ENCODE data around the gene DEGS2. TPM values are rescaled to one million over a fixed set of nuclear protein-coding genes. Genes with fewer than 3 reads are reported as not detected.
"Not testable (repeated sequence)": the region's sequence is repeated elsewhere in the genome, so short reads cannot be mapped to it uniquely, and the experiment has no call there.

Gene DEGS2
- total RNA-seq, 1 experiment from 2014 or later: not detected

- Histone ChIP-seq H3K9me3 (ENCODE audit: low read depth, low read length, poor library complexity, severe bottlenecking) (no peaks in the 10 kb centered on the region), H3K27me3 (replicated peaks; ENCODE audit: insufficient read depth, low read depth, low read length, poor library complexity) (no peaks in the 10 kb centered on the region), H3K4me3 (ENCODE audit: low read depth, low read length, poor library complexity, severe bottlenecking) (no peak overlapping the region), H3K27ac (ENCODE audit: low read depth, low read length, poor library complexity, severe bottlenecking) (no peak overlapping the region), H3K36me3 (ENCODE audit: insufficient read depth, low read length, poor library complexity, severe bottlenecking) (no peaks in the 10 kb centered on the region), H3K4me1 (ENCODE audit: insufficient read depth, low read length, poor library complexity, severe bottlenecking) (peaks cover 6% of the 10 kb centered on the region)
- no TSS peak for BruUV-seq (replicated peaks)
- TF ChIP-seq EZH2 (IDR thresholded peaks at IDR 0.05; ENCODE audit: borderline replicate concordance, low read depth, low read length, poor library complexity, severe bottlenecking): no peak
- TF ChIP-seq CTCF (conservative IDR thresholded peaks at IDR 0.05; ENCODE audit: low read depth, low read length): no peak
- intact Hi-C loops (cut with micrococcal nuclease; ENCODE audit: unreplicated experiment): no loop called here
- ChIA-PET POLR2A (ENCODE audit: low non-redundant PET) (no interaction called here), CTCF (no interaction called here)
- no peak for DNase-seq (ENCODE audit: low spot score)
These were observed 27.9 kb upstream of the DEGS2 start for GRCh38 chr14:100187247-100187833.

GRCh38 chr14:100181876-100182551 lies 22.6 kb upstream of the DEGS2 start:
- H3K4me1 ChIP-seq (ENCODE audit: insufficient read depth, low read length, poor library complexity, severe bottlenecking); CTCF ChIA-PET; H3K4me3 ChIP-seq (ENCODE audit: low read depth, low read length, poor library complexity, severe bottlenecking); intact Hi-C loops (cut with micrococcal nuclease; ENCODE audit: unreplicated experiment); H3K27me3 ChIP-seq (replicated peaks; ENCODE audit: insufficient read depth, low read depth, low read length, poor library complexity); H3K9me3 ChIP-seq (ENCODE audit: low read depth, low read length, poor library complexity, severe bottlenecking); BruUV-seq (replicated peaks); DNase-seq (ENCODE audit: low spot score); POLR2A ChIA-PET (ENCODE audit: low non-redundant PET); H3K27ac ChIP-seq (ENCODE audit: low read depth, low read length, poor library complexity, severe bottlenecking); H3K36me3 ChIP-seq (ENCODE audit: insufficient read depth, low read length, poor library complexity, severe bottlenecking): not testable (repeated sequence)

GRCh38 chr14:100180671-100181070 lies 21.2 kb upstream of the DEGS2 start:
- POLR2A ChIA-PET (ENCODE audit: low non-redundant PET); H3K4me3 ChIP-seq (ENCODE audit: low read depth, low read length, poor library complexity, severe bottlenecking); H3K36me3 ChIP-seq (ENCODE audit: insufficient read depth, low read length, poor library complexity, severe bottlenecking); H3K4me1 ChIP-seq (ENCODE audit: insufficient read depth, low read length, poor library complexity, severe bottlenecking); H3K27me3 ChIP-seq (replicated peaks; ENCODE audit: insufficient read depth, low read depth, low read length, poor library complexity); H3K27ac ChIP-seq (ENCODE audit: low read depth, low read length, poor library complexity, severe bottlenecking); intact Hi-C loops (cut with micrococcal nuclease; ENCODE audit: unreplicated experiment); CTCF ChIA-PET; BruUV-seq (replicated peaks); DNase-seq (ENCODE audit: low spot score); H3K9me3 ChIP-seq (ENCODE audit: low read depth, low read length, poor library complexity, severe bottlenecking): not testable (repeated sequence)

GRCh38 chr14:100178691-100179090 lies 19.2 kb upstream of the DEGS2 start:
- POLR2A ChIA-PET (ENCODE audit: low non-redundant PET): no interaction called here
- TF ChIP-seq EZH2 (IDR thresholded peaks at IDR 0.05; ENCODE audit: borderline replicate concordance, low read depth, low read length, poor library complexity, severe bottlenecking): no peak
- no peak for DNase-seq (ENCODE audit: low spot score)
- Histone ChIP-seq H3K4me3 (ENCODE audit: low read depth, low read length, poor library complexity, severe bottlenecking) (no peak overlapping the region), H3K27me3 (replicated peaks; ENCODE audit: insufficient read depth, low read depth, low read length, poor library complexity) (no peaks in the 10 kb centered on the region), H3K4me1 (ENCODE audit: insufficient read depth, low read length, poor library complexity, severe bottlenecking) (no peaks in the 10 kb centered on the region), H3K9me3 (ENCODE audit: low read depth, low read length, poor library complexity, severe bottlenecking) (no peaks in the 10 kb centered on the region), H3K36me3 (ENCODE audit: insufficient read depth, low read length, poor library complexity, severe bottlenecking) (no peaks in the 10 kb centered on the region), H3K27ac (ENCODE audit: low read depth, low read length, poor library complexity, severe bottlenecking) (no peak overlapping the region)
- no TSS peak for BruUV-seq (replicated peaks)
- CTCF ChIA-PET: interaction anchor here (0.6 kb wide), 1 partner anchor 14 kb away, joined by 3 read pairs; no protein-coding TSS in a partner anchor
- intact Hi-C loops (cut with micrococcal nuclease; ENCODE audit: unreplicated experiment): no loop called here

Measured in A673 (cell line).